Subcutaneous abdominal adipose tissue (tissue), 5 donors: ENCODE measurements around the gene CTSF.
A peak's percentile ranks its signal among the peaks of the same experiment; 100 is the strongest.
"Not testable (repeated sequence)": the region's sequence is repeated elsewhere in the genome, so short reads cannot be mapped to it uniquely, and the experiment has no call there.

Experiments
- H3K27ac ChIP-seq: one replicate; pipeline ENCODE4 v1.7.0; 2013; ENCODE audit warnings: low read depth, mild to moderate bottlenecking, inconsistent platforms, low read length, moderate library complexity
- H3K27me3 ChIP-seq, 5 donors: one replicate each; pipeline ENCODE4 v1.7.0; 2013; ENCODE audit warnings: low read length in 5 of 5, inconsistent platforms in 1 of 5; ENCODE audit not compliant: control insufficient read depth in 5 of 5, insufficient read depth in 4 of 5
- H3K36me3 ChIP-seq, 5 donors: one replicate each; pipeline ENCODE4 v1.7.0; 2013; ENCODE audit warnings: low read length in 5 of 5; ENCODE audit not compliant: control insufficient read depth in 5 of 5, insufficient read depth in 5 of 5
- H3K4me1 ChIP-seq, 5 donors: one replicate each; pipeline ENCODE4 v1.7.0; 2013; ENCODE audit warnings: low read length in 5 of 5, mild to moderate bottlenecking in 3 of 5, moderate library complexity in 1 of 5; ENCODE audit not compliant: control insufficient read depth in 5 of 5, insufficient read depth in 5 of 5
- H3K4me3 ChIP-seq, 5 donors: one replicate each; pipeline ENCODE4 v1.7.0; 2013; ENCODE audit warnings: low read length in 5 of 5, low read depth in 1 of 5
- H3K9ac ChIP-seq, 5 donors: one replicate each; pipeline ENCODE4 v1.7.0; 2013; ENCODE audit warnings: low read length in 5 of 5, mild to moderate bottlenecking in 4 of 5, moderate library complexity in 3 of 5
- H3K9me3 ChIP-seq, 5 donors: one replicate each; pipeline ENCODE4 v1.7.0; 2013; ENCODE audit warnings: low read length in 5 of 5; ENCODE audit not compliant: control insufficient read depth in 5 of 5
- donor health status: healthy.
- donor health status: healthy.
- donor health status: healthy.
- donor health status: healthy.
- donor health status: healthy.

Gene CTSF

GRCh38 chr11:66568124-66568916 lies at the start of gene CTSF:
Gene CTSF, minus strand, starts transcription at chr11:66568606. Its CDS starts 120 bp downstream, at chr11:66568486.
- peak within 1 kb of the TSS; percentile 66 to 76 (median 68) for H3K4me3 ChIP-seq
- no peaks in the 10 kb centered on the region for H3K27me3 ChIP-seq
- H3K9ac ChIP-seq = peak within 1 kb of the TSS in 4 of 5 donors; percentile 43 to 78 (median 66)
- peaks cover 0 to 18% (median 14%) of the 10 kb centered on the region in 5 donors for H3K4me1 ChIP-seq
- H3K27ac ChIP-seq = no peak within 1 kb of the TSS
- peaks cover 0 to 25% (median 21%) of the 10 kb centered on the region in 5 donors for H3K36me3 ChIP-seq
- no peaks in the 10 kb centered on the region for H3K9me3 ChIP-seq

- H3K4me3 ChIP-seq = peak overlapping the region; percentile 75 to 100 (median 99)
- peaks cover 0 to under 1% (median 0%) of the 10 kb centered on the region in 5 donors for H3K36me3 ChIP-seq
- H3K9me3 ChIP-seq = no peaks in the 10 kb centered on the region
- peaks cover 4 to 48% (median 46%) of the 10 kb centered on the region in 5 donors for H3K4me1 ChIP-seq
- H3K27me3 ChIP-seq = no peaks in the 10 kb centered on the region
- peak overlapping the region; percentile 90 to 98 (median 97) for H3K9ac ChIP-seq
- peak overlapping the region; percentile 97 for H3K27ac ChIP-seq
Measured at GRCh38 chr11:66617155-66617834, 48.9 kb upstream of the CTSF start.

GRCh38 chr11:66616379-66617154 lies 48.2 kb upstream of the CTSF start, which contains the start of gene RBM14:
Gene RBM14, plus strand, starts transcription at chr11:66616630. Its CDS starts 91 bp downstream, at chr11:66616721.
- peak within 1 kb of the TSS; percentile 75 to 100 (median 99) for H3K4me3 ChIP-seq
- peaks cover 4 to 45% (median 42%) of the 10 kb centered on the region in 5 donors for H3K4me1 ChIP-seq
- H3K9ac ChIP-seq = peak within 1 kb of the TSS; percentile 90 to 98 (median 97)
- H3K36me3 ChIP-seq = no peaks in the 10 kb centered on the region
- H3K27me3 ChIP-seq = no peaks in the 10 kb centered on the region
- peak within 1 kb of the TSS; percentile 97 for H3K27ac ChIP-seq
- no peaks in the 10 kb centered on the region for H3K9me3 ChIP-seq

GRCh38 chr11:66614073-66614472 lies 45.7 kb upstream of the CTSF start:
- H3K4me3 ChIP-seq = no peak overlapping the region
- H3K36me3 ChIP-seq = no peaks in the 10 kb centered on the region
- H3K9ac ChIP-seq = no peak overlapping the region
- H3K4me1 ChIP-seq = peaks cover 4 to 31% (median 24%) of the 10 kb centered on the region in 5 donors
- no peaks in the 10 kb centered on the region for H3K27me3 ChIP-seq
- H3K27ac ChIP-seq = no peak overlapping the region
- H3K9me3 ChIP-seq = no peaks in the 10 kb centered on the region

GRCh38 chr11:66612458-66612857 lies 44.1 kb upstream of the CTSF start:
- Histone ChIP-seq H3K9ac (no peak overlapping the region), H3K36me3 (no peaks in the 10 kb centered on the region), H3K9me3 (no peaks in the 10 kb centered on the region), H3K27ac (no peak overlapping the region), H3K4me1 (peaks cover 2 to 16% (median 10%) of the 10 kb centered on the region in 5 donors), H3K27me3 (no peaks in the 10 kb centered on the region), H3K4me3 (no peak overlapping the region)

GRCh38 chr11:66609721-66610617 lies 41.6 kb upstream of the CTSF start:
- Histone ChIP-seq H3K9me3 (no peaks in the 10 kb centered on the region), H3K27ac (no peak overlapping the region), H3K4me3 (no peak overlapping the region), H3K9ac (no peak overlapping the region), H3K4me1 (peaks cover 3 to 15% (median 9%) of the 10 kb centered on the region in 5 donors), H3K36me3 (peaks cover 0 to 21% (median 13%) of the 10 kb centered on the region in 5 donors), H3K27me3 (no peaks in the 10 kb centered on the region)

- Histone ChIP-seq H3K36me3 (peaks cover 0 to 38% (median 13%) of the 10 kb centered on the region in 5 donors), H3K4me1 (peaks cover 3 to 23% (median 11%) of the 10 kb centered on the region in 5 donors), H3K27me3 (no peaks in the 10 kb centered on the region), H3K9ac (peak overlapping the region in 2 of 5 donors; percentile 44 to 58), H3K4me3 (no peak overlapping the region), H3K27ac (peak overlapping the region; percentile 88), H3K9me3 (no peaks in the 10 kb centered on the region)
Measured at GRCh38 chr11:66607126-66607834, 38.9 kb upstream of the CTSF start.

- not testable (repeated sequence) for H3K9ac ChIP-seq, H3K27me3 ChIP-seq, H3K4me3 ChIP-seq
Measured at GRCh38 chr11:66606608-66607007, 38.2 kb upstream of the CTSF start.

More at GRCh38 chr11:66606608-66607007, 38.2 kb upstream of the CTSF start:
- Histone ChIP-seq H3K4me1 (peaks cover 3 to 30% (median 16%) of the 10 kb centered on the region in 5 donors), H3K27ac (peak overlapping the region; percentile 88), H3K36me3 (peaks cover 0 to 38% (median 13%) of the 10 kb centered on the region in 5 donors)
- H3K9me3 ChIP-seq = not testable (repeated sequence)
